Measurements from ENCODE around the gene SHISAL1.

SHISAL1 gene

DNA sequence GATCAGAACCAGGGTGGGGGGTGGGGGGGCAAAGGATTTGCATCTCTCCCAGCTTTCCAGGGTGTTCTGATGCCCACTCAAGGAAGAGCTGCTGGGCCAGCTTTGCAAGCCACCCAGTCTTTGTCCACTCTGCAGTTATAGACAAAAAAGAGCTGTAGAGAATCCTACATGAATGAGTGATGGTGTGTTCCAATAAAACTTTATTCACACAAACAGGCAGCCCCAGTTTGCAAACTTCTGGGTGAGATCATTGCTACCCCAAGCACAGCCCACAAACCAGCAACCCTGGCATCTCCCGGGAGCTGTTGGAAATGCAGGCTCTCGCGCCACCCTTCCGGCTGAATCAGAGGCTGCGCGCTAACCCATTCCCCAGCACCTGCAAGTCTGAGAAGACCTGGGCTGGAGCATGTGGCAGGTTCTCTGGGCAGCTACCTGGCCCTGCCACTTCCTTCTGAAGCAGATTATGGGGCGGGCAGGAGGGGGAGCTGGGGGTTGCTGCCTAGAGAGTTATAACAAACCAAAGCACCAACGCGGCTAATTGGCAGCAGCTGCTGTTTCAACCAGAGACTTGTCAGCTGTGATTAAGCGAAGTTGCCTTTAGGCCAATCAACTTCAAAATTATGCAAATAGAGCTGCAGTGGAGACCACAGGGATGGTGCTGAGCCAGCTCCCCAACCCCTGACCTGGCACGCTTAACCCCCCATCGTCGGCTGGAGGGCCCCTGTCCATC lies 3.8 kb upstream of the SHISAL1 start:
- Histone ChIP-seq H3K27me3 (ENCODE audit: insufficient read depth, low read length) (no peaks in the 10 kb centered on the region), H3K79me1 (ENCODE audit: low read length) (no peaks in the 10 kb centered on the region), H4K12ac (ENCODE audit: low read depth, low read length) (no peak overlapping the region), H3K4ac (ENCODE audit: low read depth, low read length) (no peak overlapping the region), H3K4me3 (ENCODE audit: low read depth, low read length) (no peak overlapping the region), H2BK12ac (ENCODE audit: low read length) (no peak overlapping the region), H3K23ac (ENCODE audit: low read length) (no peak overlapping the region), H2BK120ac (ENCODE audit: insufficient read depth, low read length, poor library complexity) (no peak overlapping the region), H2AFZ (ENCODE audit: insufficient read depth, low read length, poor library complexity) (no peak overlapping the region), H3K9me3 (ENCODE audit: insufficient read depth, low read depth, low read length) (no peaks in the 10 kb centered on the region), H2BK5ac (ENCODE audit: low read depth, low read length, poor library complexity) (no peak overlapping the region), H4K91ac (ENCODE audit: low read depth, low read length) (no peak overlapping the region), H3K36me3 (ENCODE audit: control insufficient read depth in 1 of 2, insufficient read depth in 2 of 2, low read length in 2 of 2) (no peaks in the 10 kb centered on the region), H3K4me2 (ENCODE audit: low read length) (no peak overlapping the region), H3K27ac (ENCODE audit: low read depth, low read length) (no peak overlapping the region), H3K14ac (ENCODE audit: low read length) (no peak overlapping the region), H3K79me2 (ENCODE audit: control insufficient read depth, insufficient read depth, low read length, poor library complexity) (no peaks in the 10 kb centered on the region), H3K4me1 (ENCODE audit: control insufficient read depth in 1 of 2, insufficient read depth in 2 of 2, low read length in 2 of 2) (no peaks in the 10 kb centered on the region), H3K18ac (ENCODE audit: low read length) (no peak overlapping the region), H2AK5ac (ENCODE audit: low read length) (no peak overlapping the region), H3K9ac (ENCODE audit: low read length) (no peak overlapping the region), H4K8ac (ENCODE audit: low read depth, low read length) (no peak overlapping the region)
- no CpG with 5 or more reads among the region's 13 CpGs for WGBS (ENCODE audit: extremely low coverage, insufficient coverage, insufficient read length)
- DNase-seq, result no peak

DNA sequence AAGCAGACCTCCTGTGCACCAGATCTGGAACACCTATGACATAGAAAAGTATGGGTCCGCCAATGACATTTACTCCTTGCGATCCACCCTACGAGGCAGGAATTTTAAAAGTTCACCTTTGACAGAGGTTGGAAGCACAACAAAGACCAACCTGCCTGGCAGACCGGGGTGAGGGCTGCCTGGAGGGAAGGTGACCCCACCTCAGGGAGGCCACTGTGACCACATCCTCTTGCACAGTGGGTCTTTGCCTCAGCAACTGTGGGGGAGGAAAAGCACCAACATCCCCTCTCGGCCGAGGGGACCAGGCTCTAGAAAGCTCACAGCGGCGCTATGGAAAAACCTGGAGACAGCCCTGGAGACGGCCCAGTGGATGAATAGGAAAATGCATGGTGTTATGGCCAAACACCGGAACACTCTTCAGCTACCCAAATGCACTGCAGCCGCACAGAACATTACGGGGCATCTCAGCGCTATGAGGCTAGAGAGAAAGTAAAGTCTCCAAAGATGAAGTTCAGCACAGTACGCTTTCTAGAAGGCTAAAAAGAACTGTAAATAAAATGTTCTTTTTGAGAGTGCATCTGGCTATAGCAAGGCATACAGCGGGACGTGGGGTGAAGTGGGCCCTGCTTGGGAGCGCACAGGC lies 1.8 kb upstream of the SHISAL1 start:
- Histone ChIP-seq H3K79me2 (ENCODE audit: control insufficient read depth, insufficient read depth, low read length, poor library complexity) (no peaks in the 10 kb centered on the region), H4K12ac (ENCODE audit: low read depth, low read length) (no peak overlapping the region), H2BK12ac (ENCODE audit: low read length) (no peak overlapping the region), H2BK120ac (ENCODE audit: insufficient read depth, low read length, poor library complexity) (no peak overlapping the region), H3K4me3 (ENCODE audit: low read depth, low read length) (no peak overlapping the region), H4K8ac (ENCODE audit: low read depth, low read length) (no peak overlapping the region), H2BK5ac (ENCODE audit: low read depth, low read length, poor library complexity) (no peak overlapping the region), H3K36me3 (ENCODE audit: control insufficient read depth in 1 of 2, insufficient read depth in 2 of 2, low read length in 2 of 2) (no peaks in the 10 kb centered on the region), H2AFZ (ENCODE audit: insufficient read depth, low read length, poor library complexity) (no peak overlapping the region), H3K23ac (ENCODE audit: low read length) (no peak overlapping the region), H3K4me2 (ENCODE audit: low read length) (no peak overlapping the region), H3K79me1 (ENCODE audit: low read length) (no peaks in the 10 kb centered on the region), H3K27me3 (ENCODE audit: insufficient read depth, low read length) (no peaks in the 10 kb centered on the region), H3K27ac (ENCODE audit: low read depth, low read length) (no peak overlapping the region), H3K4ac (ENCODE audit: low read depth, low read length) (no peak overlapping the region), H3K9me3 (ENCODE audit: insufficient read depth, low read depth, low read length) (no peaks in the 10 kb centered on the region), H2AK5ac (ENCODE audit: low read length) (no peak overlapping the region), H3K18ac (ENCODE audit: low read length) (no peak overlapping the region), H3K9ac (ENCODE audit: low read length) (no peak overlapping the region), H4K91ac (ENCODE audit: low read depth, low read length) (no peak overlapping the region), H3K14ac (ENCODE audit: low read length) (no peak overlapping the region), H3K4me1 (ENCODE audit: control insufficient read depth in 1 of 2, insufficient read depth in 2 of 2, low read length in 2 of 2) (no peaks in the 10 kb centered on the region)
- DNase-seq, result no peak
- WGBS (ENCODE audit: extremely low coverage, insufficient coverage, insufficient read length), result no CpG with 5 or more reads among the region's 17 CpGs

DNA sequence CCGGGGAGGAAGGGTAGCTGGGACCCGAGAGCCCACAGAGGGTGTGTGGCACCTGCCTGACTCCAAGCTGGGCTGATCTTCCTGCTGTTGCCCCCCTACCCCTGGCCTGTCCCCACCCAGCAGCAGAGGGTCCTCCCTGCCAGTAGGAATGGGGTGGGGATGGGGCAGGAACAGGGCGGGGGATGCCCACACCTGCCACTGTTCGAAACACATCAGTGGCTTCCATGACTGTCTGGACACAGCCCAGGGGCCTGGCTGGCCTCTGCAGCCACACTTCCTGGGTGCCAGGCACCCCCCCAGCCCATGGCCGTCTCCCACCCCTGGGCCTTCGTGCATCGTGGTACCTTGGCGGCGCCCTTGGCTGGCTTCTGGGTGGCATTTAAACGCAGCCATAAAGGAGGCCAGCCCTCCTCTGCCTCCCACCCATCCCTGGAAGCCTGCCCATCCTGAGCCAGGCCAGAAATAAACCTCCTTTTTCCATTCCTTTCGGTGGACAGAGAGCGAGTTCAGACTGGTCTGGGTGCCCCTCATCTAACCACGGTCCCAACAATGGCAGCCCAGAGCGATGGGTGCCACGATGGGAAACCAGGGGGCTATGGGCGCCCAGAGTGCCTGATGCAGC lies 745 bp upstream of the SHISAL1 start:
- no peak overlapping the region for H2AK5ac ChIP-seq (ENCODE audit: low read length)
- H3K14ac ChIP-seq (ENCODE audit: low read length), result no peak overlapping the region
- no peak overlapping the region for H3K18ac ChIP-seq (ENCODE audit: low read length)
- H3K79me1 ChIP-seq (ENCODE audit: low read length), result no peaks in the 10 kb centered on the region
- no peak overlapping the region for H2BK120ac ChIP-seq (ENCODE audit: insufficient read depth, low read length, poor library complexity)
- no peak overlapping the region for H2BK5ac ChIP-seq (ENCODE audit: low read depth, low read length, poor library complexity)
- H3K27ac ChIP-seq (ENCODE audit: low read depth, low read length), result no peak overlapping the region
- H3K23ac ChIP-seq (ENCODE audit: low read length), result no peak overlapping the region
- H4K91ac ChIP-seq (ENCODE audit: low read depth, low read length), result no peak overlapping the region
- no peak overlapping the region for H4K12ac ChIP-seq (ENCODE audit: low read depth, low read length)
- no peak overlapping the region for H3K4ac ChIP-seq (ENCODE audit: low read depth, low read length)
- no peak overlapping the region for H4K8ac ChIP-seq (ENCODE audit: low read depth, low read length)
- no peaks in the 10 kb centered on the region for H3K9me3 ChIP-seq (ENCODE audit: insufficient read depth, low read depth, low read length)
- no peak overlapping the region for H3K9ac ChIP-seq (ENCODE audit: low read length)
- no peak for DNase-seq
- H3K27me3 ChIP-seq (ENCODE audit: insufficient read depth, low read length), result no peaks in the 10 kb centered on the region
- no peak overlapping the region for H2AFZ ChIP-seq (ENCODE audit: insufficient read depth, low read length, poor library complexity)
- H3K79me2 ChIP-seq (ENCODE audit: control insufficient read depth, insufficient read depth, low read length, poor library complexity), result no peaks in the 10 kb centered on the region
- no CpG with 5 or more reads among the region's 16 CpGs for WGBS (ENCODE audit: extremely low coverage, insufficient coverage, insufficient read length)
- H3K4me2 ChIP-seq (ENCODE audit: low read length), result no peak overlapping the region
- H3K4me3 ChIP-seq (ENCODE audit: low read depth, low read length), result no peak overlapping the region
- H2BK12ac ChIP-seq (ENCODE audit: low read length), result no peak overlapping the region
- H3K36me3 ChIP-seq (ENCODE audit: control insufficient read depth in 1 of 2, insufficient read depth in 2 of 2, low read length in 2 of 2), result no peaks in the 10 kb centered on the region
- H3K4me1 ChIP-seq (ENCODE audit: control insufficient read depth in 1 of 2, insufficient read depth in 2 of 2, low read length in 2 of 2), result no peaks in the 10 kb centered on the region

DNA sequence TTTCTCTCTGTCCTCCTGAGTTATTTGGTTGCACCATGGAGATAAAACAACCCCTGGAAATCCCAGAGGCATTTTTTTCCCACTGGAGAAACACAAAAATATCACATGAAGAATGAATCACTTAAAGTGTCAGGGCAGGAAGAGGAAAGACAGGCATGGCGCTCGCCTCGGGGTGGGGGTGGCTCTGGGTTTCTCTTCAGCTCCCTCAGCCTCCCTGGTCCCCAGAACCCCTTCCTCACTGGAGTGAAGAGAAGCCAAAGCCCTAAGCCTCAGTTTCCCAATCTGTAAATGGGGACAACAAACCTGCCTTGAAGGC lies 938 bp downstream of the SHISAL1 start:
- H3K9me3 ChIP-seq (ENCODE audit: insufficient read depth, low read depth, low read length), result no peaks in the 10 kb centered on the region
- H2BK5ac ChIP-seq (ENCODE audit: low read depth, low read length, poor library complexity), result no peak overlapping the region
- no peak overlapping the region for H3K14ac ChIP-seq (ENCODE audit: low read length)
- H3K27ac ChIP-seq (ENCODE audit: low read depth, low read length), result no peak overlapping the region
- H4K8ac ChIP-seq (ENCODE audit: low read depth, low read length), result no peak overlapping the region
- no peak overlapping the region for H3K23ac ChIP-seq (ENCODE audit: low read length)
- no peaks in the 10 kb centered on the region for H3K79me2 ChIP-seq (ENCODE audit: control insufficient read depth, insufficient read depth, low read length, poor library complexity)
- H3K18ac ChIP-seq (ENCODE audit: low read length), result no peak overlapping the region
- no peak overlapping the region for H4K91ac ChIP-seq (ENCODE audit: low read depth, low read length)
- H2BK120ac ChIP-seq (ENCODE audit: insufficient read depth, low read length, poor library complexity), result no peak overlapping the region
- no peak overlapping the region for H3K4me3 ChIP-seq (ENCODE audit: low read depth, low read length)
- no CpG with 5 or more reads among the region's 3 CpGs for WGBS (ENCODE audit: extremely low coverage, insufficient coverage, insufficient read length)
- H3K4me1 ChIP-seq (ENCODE audit: control insufficient read depth in 1 of 2, insufficient read depth in 2 of 2, low read length in 2 of 2), result no peaks in the 10 kb centered on the region
- H3K9ac ChIP-seq (ENCODE audit: low read length), result no peak overlapping the region
- no peak for DNase-seq
- no peak overlapping the region for H4K12ac ChIP-seq (ENCODE audit: low read depth, low read length)
- H3K4me2 ChIP-seq (ENCODE audit: low read length), result no peak overlapping the region
- no peak overlapping the region for H2AFZ ChIP-seq (ENCODE audit: insufficient read depth, low read length, poor library complexity)
- H2AK5ac ChIP-seq (ENCODE audit: low read length), result no peak overlapping the region
- no peaks in the 10 kb centered on the region for H3K79me1 ChIP-seq (ENCODE audit: low read length)
- no peaks in the 10 kb centered on the region for H3K36me3 ChIP-seq (ENCODE audit: control insufficient read depth in 1 of 2, insufficient read depth in 2 of 2, low read length in 2 of 2)
- H3K4ac ChIP-seq (ENCODE audit: low read depth, low read length), result no peak overlapping the region
- no peaks in the 10 kb centered on the region for H3K27me3 ChIP-seq (ENCODE audit: insufficient read depth, low read length)
- H2BK12ac ChIP-seq (ENCODE audit: low read length), result no peak overlapping the region
